Fibroblast of lung (primary cell): ENCODE measurements around the gene ETV6. TPM values are rescaled to one million over a fixed set of nuclear protein-coding genes. Genes with fewer than 3 reads are reported as not detected.

Experiments
- DNase-seq, 2 donors: peaks; one replicate each; pipeline versions ENCODE4 v3.0.0 to v3.0.0-alpha.2; 2010; ENCODE audit warnings: low read depth in 2 of 2
- H2AFZ ChIP-seq: 2 replicates; pipeline ENCODE4 v1.5.1; 2012; ENCODE audit warnings: low read length, control low read depth, inconsistent platforms
- H3K27ac ChIP-seq: 2 replicates; pipeline ENCODE4 v1.5.1; 2011; ENCODE audit warnings: low read length, control low read depth; ENCODE audit not compliant: insufficient read depth
- H3K27me3 ChIP-seq: 2 replicates; pipeline ENCODE4 v1.5.1; 2011; ENCODE audit warnings: mild to moderate bottlenecking, low read length; ENCODE audit not compliant: control insufficient read depth, insufficient read depth
- H3K36me3 ChIP-seq: 2 replicates; pipeline ENCODE4 v1.5.1; 2011; ENCODE audit warnings: low read length; ENCODE audit not compliant: control insufficient read depth, insufficient read depth
- H3K4me1 ChIP-seq: 2 replicates; pipeline ENCODE4 v1.5.1; 2011; ENCODE audit warnings: low read length; ENCODE audit not compliant: control insufficient read depth, insufficient read depth; ENCODE audit errors: extremely low read depth
- H3K4me2 ChIP-seq: 2 replicates; pipeline ENCODE4 v1.5.1; 2011; ENCODE audit warnings: low read length, control low read depth; ENCODE audit not compliant: insufficient read depth; ENCODE audit errors: extremely low read depth
- H3K4me3 ChIP-seq, 4 experiments: fragments of 200-600 bp in 1 of 4; sonication (generic) in 1 of 4; replicated peaks in 1 of 4; 2 replicates each; pipeline ENCODE4 v1.5.1; 2011 to 2016; ENCODE audit warnings: low read length in 4 of 4, low read depth in 3 of 4, mild to moderate bottlenecking in 3 of 4, control low read depth in 2 of 4, inconsistent platforms in 1 of 4, mixed read lengths in 1 of 4; ENCODE audit not compliant: insufficient read depth in 1 of 4; ENCODE audit errors: control extremely low read depth in 1 of 4
- H3K79me2 ChIP-seq: 2 replicates; pipeline ENCODE4 v1.5.1; 2012; ENCODE audit warnings: mild to moderate bottlenecking, low read length, inconsistent platforms; ENCODE audit not compliant: control insufficient read depth, insufficient read depth
- H3K9ac ChIP-seq: 2 replicates; pipeline ENCODE4 v1.5.1; 2011; ENCODE audit warnings: mild to moderate bottlenecking, low read length, control low read depth; ENCODE audit not compliant: insufficient read depth
- H3K9me3 ChIP-seq: 2 replicates; pipeline ENCODE4 v1.5.1; 2012; ENCODE audit warnings: low read depth, low read length; ENCODE audit not compliant: control insufficient read depth, insufficient read depth
- H4K20me1 ChIP-seq: 2 replicates; pipeline ENCODE4 v1.5.1; 2011; ENCODE audit warnings: low read length; ENCODE audit not compliant: control insufficient read depth, insufficient read depth; ENCODE audit errors: extremely low read depth
- EZH2 ChIP-seq: IDR thresholded peaks from 2 replicates; pipeline ENCODE4 v1.5.1; 2012; ENCODE audit warnings: low read length, control low read depth, mild to moderate bottlenecking; ENCODE audit errors: missing control alignments
- polyA plus RNA-seq, 2 donors: library from polyadenylated mRNA; depleted of rRNA in 1 of 2; stranded (reverse) in 1 of 2; unstranded in 1 of 2; fragments of >200 nt; gene quantifications; 2 replicates each; pipeline ENCODE4 v1.2.1, GENCODE V29; 2011 to 2012; ENCODE audit warnings: missing spikeins in 1 of 2
- total RNA-seq: library from RNA; depleted of rRNA; stranded (reverse); fragments of >200 nt; gene quantifications from 2 replicates; pipeline ENCODE4 v1.2.1, GENCODE V29; 2014
- TF ChIP-seq, protein P1 (sequence below), 2 donors: IDR thresholded peaks in 1 of 2; conservative IDR thresholded peaks in 1 of 2; 1 replicate in 1 of 2; 2 replicates in 1 of 2; pipeline ENCODE4 v1.5.1; 2011 to 2012; ENCODE audit warnings: low read length in 2 of 2, control low read depth in 1 of 2, inconsistent platforms in 1 of 2, low read depth in 1 of 2, mild to moderate bottlenecking in 1 of 2

ETV6 gene
- total and polyA plus RNA-seq, 2 donors (not counting 1 experiment from before 2014, with no cell fraction given), result 4.3 to 8.9 TPM

DNA sequence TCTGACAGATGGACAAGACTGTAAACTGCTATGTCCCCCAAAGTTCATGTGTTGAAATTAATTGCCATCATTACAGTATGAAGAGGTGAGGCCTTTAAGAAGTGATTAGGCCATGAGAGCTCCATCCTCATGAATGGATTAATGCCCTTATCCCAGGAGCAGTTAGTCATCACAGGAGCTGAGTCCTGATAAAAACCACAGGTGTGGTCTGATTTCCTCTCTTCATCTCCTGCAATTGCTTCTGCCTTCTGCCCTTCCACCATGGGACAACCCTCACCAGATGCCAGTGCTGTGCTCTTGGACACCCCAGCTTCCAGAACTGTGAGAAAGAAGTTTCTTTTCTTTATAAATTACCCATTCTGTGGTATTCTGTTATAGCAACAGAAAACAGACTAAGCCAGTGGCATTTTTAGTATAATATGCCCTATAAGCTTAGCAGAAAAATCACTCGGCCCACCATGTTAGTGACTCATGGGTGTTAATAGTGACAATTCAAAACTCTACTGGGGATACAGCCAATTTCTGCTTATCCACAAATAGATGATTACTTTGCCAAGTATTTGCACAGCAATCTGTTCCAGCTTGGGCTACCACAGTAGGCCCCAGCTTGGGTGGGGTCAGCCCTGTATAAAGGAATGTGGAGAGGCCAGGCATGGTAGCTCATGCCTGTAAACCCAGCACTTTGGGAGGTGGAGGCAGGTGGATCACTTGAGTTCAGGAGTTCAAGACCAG, 292.3 kb downstream of the ETV6 start:
- peak; percentile 82 to 98 for DNase-seq
- Histone ChIP-seq H3K4me1 (no peaks in the 10 kb centered on the region), H3K4me2 (no peak overlapping the region), H3K79me2 (no peaks in the 10 kb centered on the region), H3K27me3 (no peaks in the 10 kb centered on the region), H3K4me3 (no peak overlapping the region), H3K9ac (no peak overlapping the region), H3K27ac (no peak overlapping the region), H2AFZ (no peak overlapping the region), H3K36me3 (no peaks in the 10 kb centered on the region), H4K20me1 (no peaks in the 10 kb centered on the region), H3K9me3 (no peaks in the 10 kb centered on the region)
- no peak for TF ChIP-seq EZH2
- TF ChIP-seq, protein P1, sequence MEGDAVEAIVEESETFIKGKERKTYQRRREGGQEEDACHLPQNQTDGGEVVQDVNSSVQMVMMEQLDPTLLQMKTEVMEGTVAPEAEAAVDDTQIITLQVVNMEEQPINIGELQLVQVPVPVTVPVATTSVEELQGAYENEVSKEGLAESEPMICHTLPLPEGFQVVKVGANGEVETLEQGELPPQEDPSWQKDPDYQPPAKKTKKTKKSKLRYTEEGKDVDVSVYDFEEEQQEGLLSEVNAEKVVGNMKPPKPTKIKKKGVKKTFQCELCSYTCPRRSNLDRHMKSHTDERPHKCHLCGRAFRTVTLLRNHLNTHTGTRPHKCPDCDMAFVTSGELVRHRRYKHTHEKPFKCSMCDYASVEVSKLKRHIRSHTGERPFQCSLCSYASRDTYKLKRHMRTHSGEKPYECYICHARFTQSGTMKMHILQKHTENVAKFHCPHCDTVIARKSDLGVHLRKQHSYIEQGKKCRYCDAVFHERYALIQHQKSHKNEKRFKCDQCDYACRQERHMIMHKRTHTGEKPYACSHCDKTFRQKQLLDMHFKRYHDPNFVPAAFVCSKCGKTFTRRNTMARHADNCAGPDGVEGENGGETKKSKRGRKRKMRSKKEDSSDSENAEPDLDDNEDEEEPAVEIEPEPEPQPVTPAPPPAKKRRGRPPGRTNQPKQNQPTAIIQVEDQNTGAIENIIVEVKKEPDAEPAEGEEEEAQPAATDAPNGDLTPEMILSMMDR (conservative IDR thresholded peaks at IDR 0.05 in 1 of 2, IDR thresholded peaks at IDR 0.05 in 1 of 2; ENCODE audit: low read depth in 1 of 2, low read length in 2 of 2), result no peak

DNA sequence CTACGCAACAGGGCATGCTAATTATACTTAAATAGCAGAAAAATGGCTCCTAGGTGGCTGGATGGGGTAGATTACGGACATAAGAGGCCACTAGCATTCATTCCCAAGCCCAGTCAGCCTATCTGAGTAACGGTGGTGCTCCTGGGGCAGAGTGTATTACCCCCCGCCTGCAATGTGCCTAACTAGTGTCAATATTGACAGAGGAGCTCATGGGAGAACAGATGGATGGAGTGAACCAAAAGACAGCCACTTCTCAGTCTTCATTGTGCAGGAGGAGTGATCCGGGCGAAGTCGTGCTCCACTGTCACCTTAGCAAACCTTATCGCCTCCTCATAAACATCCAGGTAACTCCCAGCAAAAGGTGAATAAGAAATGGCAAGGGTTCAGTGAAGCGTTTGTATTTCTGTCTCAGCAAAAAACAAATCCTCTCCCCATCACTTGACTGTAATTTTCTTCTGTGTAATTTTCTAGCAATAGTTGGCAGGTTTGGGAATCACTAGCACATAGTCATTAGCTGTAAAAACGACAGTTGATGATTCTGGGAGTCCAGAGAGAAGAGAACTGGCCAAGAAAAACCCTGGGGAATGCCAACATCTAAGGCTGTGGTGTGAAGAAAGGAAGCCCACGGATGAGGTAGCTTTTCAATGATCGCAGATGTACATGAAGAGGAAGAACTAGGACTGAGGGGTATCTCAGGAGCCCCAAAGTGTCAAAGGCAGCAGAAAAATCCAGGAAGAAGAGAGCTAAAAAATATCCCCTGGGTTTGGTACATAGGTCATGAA, 294.6 kb downstream of the ETV6 start:
- Histone ChIP-seq H3K4me2 (no peak overlapping the region), H3K36me3 (no peaks in the 10 kb centered on the region), H3K27me3 (peaks cover 3% of the 10 kb centered on the region), H3K9ac (no peak overlapping the region), H2AFZ (no peak overlapping the region), H3K9me3 (no peaks in the 10 kb centered on the region), H3K4me3 (no peak overlapping the region), H3K79me2 (no peaks in the 10 kb centered on the region), H3K27ac (no peak overlapping the region), H4K20me1 (no peaks in the 10 kb centered on the region), H3K4me1 (no peaks in the 10 kb centered on the region)
- no peak for TF ChIP-seq EZH2
- TF ChIP-seq, protein P1 (conservative IDR thresholded peaks at IDR 0.05 in 1 of 2, IDR thresholded peaks at IDR 0.05 in 1 of 2; ENCODE audit: low read depth in 1 of 2, low read length in 2 of 2), result no peak
- DNase-seq, result peak in 1 of 2 donors; percentile 32
